Metanephros (tissue), 2 donors: ENCODE measurements around the gene CSNK1G1. TPM values are rescaled to one million over a fixed set of nuclear protein-coding genes. Genes with fewer than 3 reads are reported as not detected.

ENCODE experiments used
- small RNA-seq: library from RNA; depleted of rRNA; stranded (forward); fragments of <200 nt; gene quantifications from one replicate; pipeline ENCODE3, GENCODE V24; 2014; ENCODE audit warnings: low replicate concordance
- total RNA-seq: library from RNA; depleted of rRNA; stranded (reverse); fragments of >200 nt; gene quantifications from one replicate; pipeline ENCODE4 v1.2.3, GENCODE V29; 2014

CSNK1G1 gene
- 31.1 TPM for total RNA-seq

GRCh38 chr15:64355944-64356709 is at the start of gene CSNK1G1:
Gene CSNK1G1 (minus strand): TSS chr15:64356173. CDS start chr15:64300499, 55,674 bp downstream.

GRCh38 chr15:64387562-64388168 is 31.7 kb upstream of the CSNK1G1 start, which contains the start of gene TRIP4:
Gene TRIP4 (plus strand): TSS chr15:64387836. CDS start chr15:64387864, 28 bp downstream.

GRCh38 chr15:64381000-64381751 is 25.2 kb upstream of the CSNK1G1 start, which contains the start of gene PCLAF:
Gene PCLAF (minus strand): TSS chr15:64381441. CDS start chr15:64381371, 70 bp downstream.

GRCh38 chr15:64162869-64163658 is 192.9 kb downstream of the CSNK1G1 start, which contains the start of gene PPIB:
Gene PPIB (minus strand): TSS chr15:64163022. CDS start chr15:64162986, 36 bp downstream.

GRCh38 chr15:64151727-64152506 is 204.1 kb downstream of the CSNK1G1 start, which contains the start of gene SNX22:
Gene SNX22 (plus strand): TSS chr15:64151731. CDS start chr15:64151776, 45 bp downstream.

Small RNA genes within 50 kb of the gene (small RNA-seq; reads per million reads assigned to genes)
- gene RF00554: not detected

Other genes with a start within 250 kb of the CSNK1G1 start
- 1.7 TPM for gene SNX22, start 204.4 kb downstream of the CSNK1G1 start, total RNA-seq
- 229 TPM for gene PPIB, start 193.2 kb downstream of the CSNK1G1 start, total RNA-seq
- 14.1 TPM for gene PCLAF, start 25.3 kb upstream of the CSNK1G1 start, total RNA-seq
- gene TRIP4, start 31.7 kb upstream of the CSNK1G1 start, total RNA-seq: 14.9 TPM
- 30.2 TPM for gene ZNF609, start 104.4 kb upstream of the CSNK1G1 start, total RNA-seq